SK-N-MC (cell line): ENCODE measurements around the gene MOV10L1.

Experiments used
- EZH2 ChIP-seq: fragments of 200-600 bp; sonication (generic); IDR thresholded peaks from one replicate; pipeline ENCODE4 v1.6.1; 2017; ENCODE audit warnings: antibody characterized with exemption
- FOXP2 ChIP-seq: optimal IDR thresholded peaks from 2 replicates; pipeline ENCODE3; 2011; ENCODE audit warnings: mild to moderate bottlenecking, moderate library complexity; ENCODE audit not compliant: insufficient read depth; ENCODE audit errors: extremely low read length, control extremely low read depth
- POLR2AphosphoS5 ChIP-seq: IDR thresholded peaks from 2 replicates; pipeline ENCODE4 v1.6.1; 2012; ENCODE audit warnings: mild to moderate bottlenecking, low read depth, low read length, borderline replicate concordance

- TF ChIP-seq EZH2 (no peak), POLR2AphosphoS5 (no peak), FOXP2 (no peak)
Measured at GRCh38 chr22:50041361-50042065, 48.3 kb upstream of the MOV10L1 start.
